ENCODE measurements around the gene HVCN1. TPM values are rescaled to one million over a fixed set of nuclear protein-coding genes. Genes with fewer than 3 reads are reported as not detected.

HVCN1 gene
- total and polyA plus RNA-seq, 2 of the 13 experiments (the other 11 are each of a cell fraction or from before 2014, with no cell fraction given): 0.49 to 1.3 TPM

- TF ChIP-seq HNRNPK (IDR thresholded peaks at IDR 0.05; ENCODE audit: low read depth, low read length, poor library complexity, severe bottlenecking) (peak; percentile 29), ZNF33B (CRISPR knock-in tag; IDR thresholded peaks at IDR 0.05) (0 out of 2 replicates have a peak, but pooled peaks have one; percentile 86), ZNF567 (CRISPR knock-in tag; IDR thresholded peaks at IDR 0.05; ENCODE audit: borderline replicate concordance) (peak; percentile 41; the same call in 1 of the 2 replicates), ZNF552 (CRISPR knock-in tag; IDR thresholded peaks at IDR 0.05; ENCODE audit: borderline replicate concordance) (no peak), ZNF672 (CRISPR knock-in tag; IDR thresholded peaks at IDR 0.05) (no peak), ZSCAN12 (CRISPR knock-in tag; IDR thresholded peaks at IDR 0.05) (no peak), BHLHE40 (IDR thresholded peaks at IDR 0.05; ENCODE audit: low read length) (no peak), POLR2AphosphoS5 (IDR thresholded peaks at IDR 0.05; ENCODE audit: low read depth, low read length) (peak; percentile 80), ZNF839 (CRISPR knock-in tag; IDR thresholded peaks at IDR 0.05; ENCODE audit: borderline replicate concordance) (no peak), ZBED4 (CRISPR knock-in tag; IDR thresholded peaks at IDR 0.05; ENCODE audit: borderline replicate concordance) (peak; percentile 27; the same call in 1 of the 2 replicates), ZNF337 (CRISPR knock-in tag; IDR thresholded peaks at IDR 0.05; ENCODE audit: borderline replicate concordance, low read depth) (no peak), KLF12 (CRISPR knock-in tag; IDR thresholded peaks at IDR 0.05; ENCODE audit: borderline replicate concordance) (peak; percentile 96), MED1 (CRISPR knock-in tag; IDR thresholded peaks at IDR 0.05) (peak; percentile 41; the same call in 1 of the 2 replicates), IKZF5 (CRISPR knock-in tag; IDR thresholded peaks at IDR 0.05) (peak; percentile 66), ZNF746 (CRISPR knock-in tag; IDR thresholded peaks at IDR 0.05) (no peak), ATM (IDR thresholded peaks at IDR 0.05; ENCODE audit: borderline replicate concordance) (no peak), ZNF724P (CRISPR knock-in tag; IDR thresholded peaks at IDR 0.05; ENCODE audit: borderline replicate concordance) (no peak; the same call in 1 of the 2 replicates), NFKBIZ (CRISPR knock-in tag; IDR thresholded peaks at IDR 0.05) (no peak), SIX4 (CRISPR knock-in tag; IDR thresholded peaks at IDR 0.05) (no peak), ZNF660 (CRISPR knock-in tag; IDR thresholded peaks at IDR 0.05; ENCODE audit: borderline replicate concordance, low read depth) (no peak), SMARCC2 (IDR thresholded peaks at IDR 0.05) (no peak)
Observed at GRCh38 chr12:110613771-110614684, 74.9 kb downstream of the HVCN1 start, which contains the start of gene TCTN1 (continued).
